GM12891 (cell line): ENCODE data around the gene ADGRV1.

Experiments
- POLR2A ChIP-seq: IDR thresholded peaks from 2 replicates; pipeline ENCODE4 v1.6.1; 2011; ENCODE audit warnings: low read depth, low read length, control low read depth
- POLR2AphosphoS5 ChIP-seq: IDR thresholded peaks from 2 replicates; pipeline ENCODE4 v1.6.1; 2011; ENCODE audit warnings: low read depth, low read length, control low read depth
- TAF1 ChIP-seq: IDR thresholded peaks from 2 replicates; pipeline ENCODE4 v1.6.1; 2011; ENCODE audit warnings: low read depth, low read length, control low read depth

GRCh38 chr5:91024206-91024605 is 465.6 kb downstream of the ADGRV1 start:
- TF ChIP-seq POLR2A (no peak), POLR2AphosphoS5 (no peak), TAF1 (no peak)
